Panc1 (cell line): ENCODE data around the gene CDC123. TPM values are rescaled to one million over a fixed set of nuclear protein-coding genes. Genes with fewer than 3 reads are reported as not detected.

ENCODE experiments used
- ATAC-seq: fragments of 200-7000 bp; cut with Tn5 transposase; 2 replicates; pipeline ENCODE4 v1.9.1; 2020; ENCODE audit warnings: mild to moderate bottlenecking, moderate library complexity
- BruUV-seq: library from RNA; stranded (reverse); fragments of 400-500 nt; replicated peaks from 2 replicates; lab custom pipeline; 2021; lab: Mats Ljungman, UMichigan
- CTCF ChIA-PET: fragments of 300-600 bp; sonication (Branson Sonifier 250); formaldehyde crosslinking; loops from one replicate; lab custom pipeline; 2022; ENCODE audit warnings: antibody characterized with exemption; lab: Charles Lee
- POLR2A ChIA-PET: fragments of 300-600 bp; sonication (Branson Sonifier 250); formaldehyde crosslinking; loops from one replicate; lab custom pipeline; 2022; ENCODE audit warnings: antibody characterized with exemption; lab: Charles Lee
- DNase-seq: peaks from one replicate; pipeline ENCODE4 v3.0.0-alpha.2; 2010; ENCODE audit warnings: low read depth, low spot score
- H3K27ac ChIP-seq: 2 replicates; pipeline ENCODE4 v1.5.1; 2011; ENCODE audit warnings: mild to moderate bottlenecking, low read length, inconsistent platforms
- H3K27me3 ChIP-seq: fragments of 200-500 bp; sonication (Bioruptor generic); 2 replicates; pipeline ENCODE4 v1.6.0; 2014; ENCODE audit warnings: low read length, inconsistent platforms; ENCODE audit not compliant: control insufficient read depth, insufficient read depth
- H3K36me3 ChIP-seq: fragments of 200-500 bp; sonication (Bioruptor generic); 2 replicates; pipeline ENCODE4 v1.5.1; 2014; ENCODE audit warnings: inconsistent platforms, mild to moderate bottlenecking, low read length, moderate library complexity; ENCODE audit not compliant: control insufficient read depth, insufficient read depth
- H3K4me1 ChIP-seq: 2 replicates; pipeline ENCODE4 v1.5.1; 2011; ENCODE audit warnings: inconsistent platforms, mild to moderate bottlenecking, low read length, moderate library complexity; ENCODE audit not compliant: control insufficient read depth, insufficient read depth
- H3K4me3 ChIP-seq, 2 experiments: 2 replicates each; pipeline ENCODE4 v1.5.1; 2011 to 2012; ENCODE audit warnings: low read depth in 2 of 2, low read length in 2 of 2, mild to moderate bottlenecking in 2 of 2, inconsistent platforms in 1 of 2, moderate library complexity in 1 of 2
- H3K9me3 ChIP-seq: fragments of 200-500 bp; sonication (Bioruptor generic); 2 replicates; pipeline ENCODE4 v1.5.1; 2014; ENCODE audit warnings: low read depth, mild to moderate bottlenecking, inconsistent platforms, low read length, moderate library complexity; ENCODE audit not compliant: control insufficient read depth, insufficient read depth
- POLR2AphosphoS5 ChIP-seq: IDR thresholded peaks from 2 replicates; pipeline ENCODE4 v1.6.1; 2012; ENCODE audit warnings: mild to moderate bottlenecking, low read depth, low read length, moderate library complexity
- REST ChIP-seq, 2 experiments: IDR thresholded peaks; 2 replicates each; pipeline ENCODE4 v1.6.1; 2011 to 2012; ENCODE audit warnings: low read depth in 2 of 2, control low read depth in 1 of 2, low read length in 1 of 2, mild to moderate bottlenecking in 1 of 2, moderate library complexity in 1 of 2; ENCODE audit not compliant: insufficient read depth in 1 of 2
- SIN3A ChIP-seq: IDR thresholded peaks from 2 replicates; pipeline ENCODE4 v1.6.1; 2012; ENCODE audit warnings: low read depth, mild to moderate bottlenecking, low read length, moderate library complexity, borderline replicate concordance; ENCODE audit not compliant: insufficient read depth
- TCF7L2 ChIP-seq: IDR thresholded peaks from 2 replicates; pipeline ENCODE4 v1.6.1; 2011; ENCODE audit warnings: mild to moderate bottlenecking, low read depth, low read length, inconsistent platforms
- in situ Hi-C: cut with HindIII; loops from 2 replicates; pipeline ENCODE4 v1.10.0; 2016; ENCODE audit warnings: low sequenced_read_pairs, low pct_unique_long_range_greater_than_20kb
- intact Hi-C: fragments of 100-400 bp; cut with micrococcal nuclease; formaldehyde crosslinking; loops from one replicate; pipeline ENCODE4 v1.10.0; 2022; ENCODE audit not compliant: unreplicated experiment
- total RNA-seq: library from RNA; stranded (reverse); gene quantifications from one replicate; pipeline ENCODE4 v1.2.1, GENCODE V29; 2021; ENCODE audit not compliant: unreplicated experiment
- TF ChIP-seq, protein P1 (sequence below): fragments of 450-650 bp; IDR thresholded peaks from 2 replicates; pipeline ENCODE4 v1.5.1; 2017; ENCODE audit warnings: mild to moderate bottlenecking

Gene CDC123
- total RNA-seq, 1 experiment from 2014 or later = 66.3 TPM

- BruUV-seq = no TSS peak
- CTCF ChIA-PET = interaction anchor here (0.6 kb wide), 1 partner anchor 15 kb away, joined by 5 read pairs; no protein-coding TSS in a partner anchor
These were observed 42.8 kb downstream of the CDC123 start for GRCh38 chr10:12238821-12239220.

GRCh38 chr10:12241810-12242529, 46.0 kb downstream of the CDC123 start:
- TF ChIP-seq REST (IDR thresholded peaks at IDR 0.05; ENCODE audit: insufficient read depth in 1 of 2, low read depth in 2 of 2, low read length in 1 of 2) (no peak), SIN3A (no peak), POLR2AphosphoS5 (no peak), TCF7L2 (no peak)
- TF ChIP-seq, protein P1, sequence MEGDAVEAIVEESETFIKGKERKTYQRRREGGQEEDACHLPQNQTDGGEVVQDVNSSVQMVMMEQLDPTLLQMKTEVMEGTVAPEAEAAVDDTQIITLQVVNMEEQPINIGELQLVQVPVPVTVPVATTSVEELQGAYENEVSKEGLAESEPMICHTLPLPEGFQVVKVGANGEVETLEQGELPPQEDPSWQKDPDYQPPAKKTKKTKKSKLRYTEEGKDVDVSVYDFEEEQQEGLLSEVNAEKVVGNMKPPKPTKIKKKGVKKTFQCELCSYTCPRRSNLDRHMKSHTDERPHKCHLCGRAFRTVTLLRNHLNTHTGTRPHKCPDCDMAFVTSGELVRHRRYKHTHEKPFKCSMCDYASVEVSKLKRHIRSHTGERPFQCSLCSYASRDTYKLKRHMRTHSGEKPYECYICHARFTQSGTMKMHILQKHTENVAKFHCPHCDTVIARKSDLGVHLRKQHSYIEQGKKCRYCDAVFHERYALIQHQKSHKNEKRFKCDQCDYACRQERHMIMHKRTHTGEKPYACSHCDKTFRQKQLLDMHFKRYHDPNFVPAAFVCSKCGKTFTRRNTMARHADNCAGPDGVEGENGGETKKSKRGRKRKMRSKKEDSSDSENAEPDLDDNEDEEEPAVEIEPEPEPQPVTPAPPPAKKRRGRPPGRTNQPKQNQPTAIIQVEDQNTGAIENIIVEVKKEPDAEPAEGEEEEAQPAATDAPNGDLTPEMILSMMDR = no peak
- Histone ChIP-seq H3K27ac (no peak overlapping the region), H3K4me3 (no peak overlapping the region), H3K9me3 (no peaks in the 10 kb centered on the region), H3K4me1 (no peaks in the 10 kb centered on the region), H3K36me3 (peaks cover 2% of the 10 kb centered on the region; the same call in 1 of the 2 replicates), H3K27me3 (no peaks in the 10 kb centered on the region)
- ChIA-PET POLR2A (no interaction called here), CTCF (no interaction called here)
- in situ Hi-C loops = no loop called here
- intact Hi-C loops = no loop called here
- DNase-seq (no peak), ATAC-seq (no peak)
- BruUV-seq = no TSS peak

More at GRCh38 chr10:12238821-12239220, 42.8 kb downstream of the CDC123 start:
- H3K36me3 ChIP-seq = peaks cover 3% of the 10 kb centered on the region; the same call in 1 of the 2 replicates
- ATAC-seq = no peak
- H3K4me3 ChIP-seq = no peak overlapping the region
- H3K9me3 ChIP-seq = no peaks in the 10 kb centered on the region
- in situ Hi-C loops (no loop called here), intact Hi-C loops (no loop called here)
- H3K4me1 ChIP-seq = no peaks in the 10 kb centered on the region
- no peak for DNase-seq
- no peaks in the 10 kb centered on the region for H3K27me3 ChIP-seq
- H3K27ac ChIP-seq = no peak overlapping the region
- TF ChIP-seq, protein P1 = no peak
- TF ChIP-seq SIN3A = no peak
- TF ChIP-seq TCF7L2 = no peak
- no peak for TF ChIP-seq REST (IDR thresholded peaks at IDR 0.05; ENCODE audit: insufficient read depth in 1 of 2, low read depth in 2 of 2, low read length in 1 of 2)
- no peak for TF ChIP-seq POLR2AphosphoS5
- POLR2A ChIA-PET = no interaction called here
